ENCODE results near the gene SLC39A7. TPM values are rescaled to one million over a fixed set of nuclear protein-coding genes. Genes with fewer than 3 reads are reported as not detected.

Gene SLC39A7
- total RNA-seq, 1 donor from 2014 or later = 53.2 TPM

DNA sequence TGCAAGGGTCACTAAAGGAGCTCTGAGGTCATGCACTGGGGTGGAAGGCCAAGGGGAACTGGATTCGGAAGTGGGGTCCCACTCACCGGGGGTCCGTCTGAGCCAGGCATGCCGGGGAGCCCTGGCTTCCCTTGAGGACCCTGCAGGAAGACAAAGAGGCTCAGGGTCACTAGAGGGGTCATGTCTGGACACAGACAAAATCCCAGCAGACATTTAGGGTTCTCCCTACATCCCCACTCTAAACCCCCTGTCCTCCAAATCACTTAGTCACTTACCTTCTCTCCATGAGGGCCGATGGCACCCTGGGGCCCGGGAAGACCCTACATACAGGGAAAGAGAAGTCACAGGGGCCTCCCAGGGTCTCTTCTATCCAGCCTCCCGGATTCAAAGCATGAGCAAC, 23.8 kb upstream of the SLC39A7 start:
- Histone ChIP-seq H3K36me3 (ENCODE audit: control insufficient read depth in 3 of 3, insufficient read depth in 3 of 3, low read length in 3 of 3) (no peaks in the 10 kb centered on the region), H3K27me3 (ENCODE audit: control insufficient read depth in 3 of 3, insufficient read depth in 3 of 3, low read length in 3 of 3) (peaks cover 0 to 3% (median 0%) of the 10 kb centered on the region in 3 donors), H3K27ac (ENCODE audit: low read depth, low read length) (no peak overlapping the region), H3K4me3 (ENCODE audit: low read length in 3 of 3) (no peak overlapping the region), H3K9me3 (ENCODE audit: control insufficient read depth in 3 of 3, low read length in 3 of 3) (no peaks in the 10 kb centered on the region), H3K4me1 (ENCODE audit: control insufficient read depth in 3 of 3, insufficient read depth in 3 of 3, low read length in 3 of 3) (no peaks in the 10 kb centered on the region), H3K9ac (ENCODE audit: low read depth in 1 of 3, low read length in 3 of 3) (no peak overlapping the region)

DNA sequence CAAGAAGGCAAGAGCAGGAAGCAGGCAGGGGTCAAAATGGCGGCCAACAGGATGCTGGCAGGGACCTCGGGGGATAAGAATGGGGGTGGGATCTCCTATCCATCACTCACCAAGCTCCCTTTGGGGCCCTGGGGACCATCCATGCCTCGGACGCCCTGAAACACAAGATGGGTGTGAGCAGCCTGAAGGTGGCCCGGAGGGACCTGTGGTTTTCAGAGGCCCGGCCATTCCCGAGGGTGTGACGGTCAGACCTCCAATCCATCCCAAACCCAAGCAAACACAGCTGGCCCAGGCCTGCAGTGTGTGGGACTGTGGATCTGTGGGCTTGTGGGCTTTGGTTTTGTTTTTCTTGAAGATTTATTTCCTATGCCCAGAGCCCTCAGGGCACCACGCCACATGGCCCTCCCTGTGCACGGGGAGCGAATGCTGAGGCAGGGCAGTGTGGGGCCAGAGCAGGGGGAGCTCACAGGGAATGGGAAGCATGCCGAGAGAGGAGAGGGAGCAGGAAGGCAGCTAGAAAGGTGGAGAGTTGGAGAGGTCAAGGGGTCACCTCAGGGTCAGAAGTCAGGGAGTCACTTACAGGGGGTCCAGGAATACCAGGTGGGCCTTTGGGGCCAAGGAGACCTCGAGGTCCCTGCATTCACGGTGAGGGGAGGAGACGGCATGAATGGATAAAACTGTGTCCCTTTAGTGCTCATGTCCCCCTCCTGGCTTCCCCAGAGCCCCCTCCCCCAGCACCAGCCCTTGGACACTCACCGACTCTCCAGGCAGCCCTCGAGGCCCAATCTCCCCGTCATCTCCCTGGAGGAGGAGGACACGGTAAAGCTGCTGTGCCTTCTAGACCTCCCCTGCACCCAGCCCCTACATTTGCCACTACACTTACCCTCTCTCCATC, 22.9 kb upstream of the SLC39A7 start:
- no peak overlapping the region for H3K9ac ChIP-seq (ENCODE audit: low read depth in 1 of 3, low read length in 3 of 3)

DNA sequence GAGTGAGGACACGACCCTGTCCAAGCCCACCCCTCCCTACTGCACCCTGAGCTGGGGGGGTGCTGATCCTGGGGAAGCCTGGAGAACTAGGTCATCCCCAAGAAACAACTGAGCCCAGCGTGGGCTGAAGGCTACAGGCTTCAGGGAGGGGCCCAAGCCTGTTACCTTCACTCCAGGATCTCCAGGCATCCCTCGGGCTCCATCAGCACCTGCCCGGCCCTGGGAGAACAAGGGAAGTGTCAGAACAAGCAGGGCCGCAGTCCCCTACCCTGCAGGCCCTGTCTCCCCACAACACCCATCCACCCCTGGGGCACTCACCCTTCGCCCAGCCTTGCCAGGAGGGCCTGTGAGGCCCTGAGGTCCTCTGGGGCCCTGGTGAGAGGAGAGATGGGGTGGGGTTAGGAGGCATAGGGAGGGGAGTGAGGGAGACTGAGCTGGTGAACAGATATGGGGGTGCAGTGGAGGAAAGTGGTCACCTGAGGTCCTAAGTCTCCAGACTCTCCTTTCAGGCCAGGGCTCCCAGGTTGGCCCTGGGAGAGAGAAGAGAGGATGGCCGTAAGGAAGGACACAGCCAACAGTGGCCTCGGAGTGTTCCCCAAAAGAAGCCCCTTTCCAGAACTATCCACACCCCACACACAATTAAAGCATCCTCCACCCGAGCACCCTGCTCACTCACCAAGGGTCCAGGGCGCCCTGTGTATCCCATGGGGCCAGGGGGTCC, 21.8 kb upstream of the SLC39A7 start:
- Histone ChIP-seq H3K36me3 (ENCODE audit: control insufficient read depth in 3 of 3, insufficient read depth in 3 of 3, low read length in 3 of 3) (no peaks in the 10 kb centered on the region), H3K4me3 (ENCODE audit: low read length in 3 of 3) (no peak overlapping the region), H3K27ac (ENCODE audit: low read depth, low read length) (no peak overlapping the region), H3K27me3 (ENCODE audit: control insufficient read depth in 3 of 3, insufficient read depth in 3 of 3, low read length in 3 of 3) (peaks cover 0 to 3% (median 0%) of the 10 kb centered on the region in 3 donors), H3K9ac (ENCODE audit: low read depth in 1 of 3, low read length in 3 of 3) (no peak overlapping the region), H3K9me3 (ENCODE audit: control insufficient read depth in 3 of 3, low read length in 3 of 3) (no peaks in the 10 kb centered on the region), H3K4me1 (ENCODE audit: control insufficient read depth in 3 of 3, insufficient read depth in 3 of 3, low read length in 3 of 3) (no peaks in the 10 kb centered on the region)

More for the DNA sequence above, 22.9 kb upstream of the SLC39A7 start:
- H3K36me3 ChIP-seq (ENCODE audit: control insufficient read depth in 3 of 3, insufficient read depth in 3 of 3, low read length in 3 of 3) = no peaks in the 10 kb centered on the region
- H3K27me3 ChIP-seq (ENCODE audit: control insufficient read depth in 3 of 3, insufficient read depth in 3 of 3, low read length in 3 of 3) = peaks cover 0 to 3% (median 0%) of the 10 kb centered on the region in 3 donors
- no peak overlapping the region for H3K27ac ChIP-seq (ENCODE audit: low read depth, low read length)
- H3K4me1 ChIP-seq (ENCODE audit: control insufficient read depth in 3 of 3, insufficient read depth in 3 of 3, low read length in 3 of 3) = no peaks in the 10 kb centered on the region
- no peaks in the 10 kb centered on the region for H3K9me3 ChIP-seq (ENCODE audit: control insufficient read depth in 3 of 3, low read length in 3 of 3)
- H3K4me3 ChIP-seq (ENCODE audit: low read length in 3 of 3) = no peak overlapping the region

DNA sequence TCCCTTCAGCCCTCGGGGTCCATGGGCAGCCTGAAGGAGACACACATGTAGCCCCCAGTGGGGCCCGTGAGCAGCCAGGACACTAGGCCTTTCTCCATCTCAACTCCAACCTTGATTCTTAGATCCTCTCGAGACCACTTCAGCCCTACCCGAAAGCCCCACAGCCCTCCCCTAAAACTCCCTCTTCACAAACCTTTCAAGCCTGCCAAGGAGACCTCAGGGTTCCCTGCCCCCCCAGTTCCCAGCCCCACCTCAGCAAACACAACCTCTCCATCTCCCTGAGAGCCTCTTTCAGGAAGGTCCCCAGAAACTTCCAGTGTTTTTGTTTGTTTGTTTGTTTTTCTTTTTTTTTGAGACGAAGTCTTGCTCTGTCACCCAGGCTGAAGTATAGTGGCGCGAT, 19.5 kb upstream of the SLC39A7 start:
- no peak overlapping the region for H3K4me3 ChIP-seq (ENCODE audit: low read length in 3 of 3)
- H3K4me1 ChIP-seq (ENCODE audit: control insufficient read depth in 3 of 3, insufficient read depth in 3 of 3, low read length in 3 of 3) = no peaks in the 10 kb centered on the region
- no peak overlapping the region for H3K27ac ChIP-seq (ENCODE audit: low read depth, low read length)
- H3K36me3 ChIP-seq (ENCODE audit: control insufficient read depth in 3 of 3, insufficient read depth in 3 of 3, low read length in 3 of 3) = no peaks in the 10 kb centered on the region
- no peak overlapping the region for H3K9ac ChIP-seq (ENCODE audit: low read depth in 1 of 3, low read length in 3 of 3)
- H3K9me3 ChIP-seq (ENCODE audit: control insufficient read depth in 3 of 3, low read length in 3 of 3) = no peaks in the 10 kb centered on the region
- H3K27me3 ChIP-seq (ENCODE audit: control insufficient read depth in 3 of 3, insufficient read depth in 3 of 3, low read length in 3 of 3) = no peaks in the 10 kb centered on the region

DNA sequence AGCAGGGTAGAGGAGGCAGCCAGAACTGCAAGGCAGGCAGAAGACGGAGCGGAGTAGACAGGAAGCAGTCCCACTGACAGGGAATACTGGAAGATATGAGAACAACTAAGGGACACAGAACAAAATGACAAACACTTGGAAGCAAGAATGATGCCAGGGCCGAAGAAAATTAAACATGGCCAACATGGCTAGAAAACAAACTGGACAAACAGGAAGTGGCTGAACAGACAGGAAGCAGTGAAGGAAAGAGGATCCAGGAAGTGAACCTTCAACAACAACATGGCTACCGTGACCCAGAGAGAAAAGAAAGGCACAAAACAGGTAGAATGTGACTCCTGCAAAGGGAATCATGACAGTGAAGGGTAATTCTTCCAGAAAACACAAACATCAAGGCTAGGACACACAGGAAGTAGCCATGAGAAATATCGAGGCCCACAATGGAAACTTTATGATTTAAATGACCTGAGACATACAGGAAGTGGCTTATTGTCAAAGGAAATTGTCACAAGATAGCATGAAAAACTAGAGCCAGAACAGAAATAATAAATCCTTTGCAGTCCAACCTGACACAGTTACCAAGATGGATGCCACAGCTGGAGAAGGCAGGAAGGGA, 17.5 kb upstream of the SLC39A7 start:
- Histone ChIP-seq H3K36me3 (ENCODE audit: control insufficient read depth in 3 of 3, insufficient read depth in 3 of 3, low read length in 3 of 3) (no peaks in the 10 kb centered on the region), H3K27me3 (ENCODE audit: control insufficient read depth in 3 of 3, insufficient read depth in 3 of 3, low read length in 3 of 3) (no peaks in the 10 kb centered on the region), H3K4me1 (ENCODE audit: control insufficient read depth in 3 of 3, insufficient read depth in 3 of 3, low read length in 3 of 3) (no peaks in the 10 kb centered on the region), H3K4me3 (ENCODE audit: low read length in 3 of 3) (no peak overlapping the region), H3K9ac (ENCODE audit: low read depth in 1 of 3, low read length in 3 of 3) (no peak overlapping the region), H3K9me3 (ENCODE audit: control insufficient read depth in 3 of 3, low read length in 3 of 3) (no peaks in the 10 kb centered on the region), H3K27ac (ENCODE audit: low read depth, low read length) (no peak overlapping the region)

DNA sequence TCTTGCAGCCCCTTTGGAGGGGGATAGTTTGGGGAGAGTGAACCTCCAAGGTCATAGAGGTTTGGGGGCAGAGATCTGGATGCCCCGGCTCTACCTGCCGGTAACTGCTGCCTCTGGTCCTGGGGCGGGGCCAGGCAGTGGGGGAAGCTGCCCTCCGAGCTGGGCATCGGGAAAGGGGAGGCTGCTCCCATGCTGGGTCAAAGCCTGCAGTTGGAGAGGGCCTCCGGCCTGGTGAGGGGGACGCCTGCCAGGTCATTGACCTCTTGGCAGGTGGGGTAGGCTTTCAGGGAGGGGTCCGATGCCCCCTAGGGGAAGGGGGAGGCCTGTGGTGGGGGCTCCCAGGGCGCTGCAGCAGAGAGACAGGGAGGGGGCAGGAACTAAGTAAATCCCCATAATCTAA, 15.5 kb upstream of the SLC39A7 start:
- H3K4me1 ChIP-seq (ENCODE audit: control insufficient read depth in 3 of 3, insufficient read depth in 3 of 3, low read length in 3 of 3) = no peaks in the 10 kb centered on the region
- H3K36me3 ChIP-seq (ENCODE audit: control insufficient read depth in 3 of 3, insufficient read depth in 3 of 3, low read length in 3 of 3) = no peaks in the 10 kb centered on the region
- no peak overlapping the region for H3K9ac ChIP-seq (ENCODE audit: low read depth in 1 of 3, low read length in 3 of 3)
- peaks cover 0 to 3% (median 0%) of the 10 kb centered on the region in 3 donors for H3K27me3 ChIP-seq (ENCODE audit: control insufficient read depth in 3 of 3, insufficient read depth in 3 of 3, low read length in 3 of 3)
- H3K27ac ChIP-seq (ENCODE audit: low read depth, low read length) = no peak overlapping the region
- H3K9me3 ChIP-seq (ENCODE audit: control insufficient read depth in 3 of 3, low read length in 3 of 3) = no peaks in the 10 kb centered on the region
- H3K4me3 ChIP-seq (ENCODE audit: low read length in 3 of 3) = no peak overlapping the region

DNA sequence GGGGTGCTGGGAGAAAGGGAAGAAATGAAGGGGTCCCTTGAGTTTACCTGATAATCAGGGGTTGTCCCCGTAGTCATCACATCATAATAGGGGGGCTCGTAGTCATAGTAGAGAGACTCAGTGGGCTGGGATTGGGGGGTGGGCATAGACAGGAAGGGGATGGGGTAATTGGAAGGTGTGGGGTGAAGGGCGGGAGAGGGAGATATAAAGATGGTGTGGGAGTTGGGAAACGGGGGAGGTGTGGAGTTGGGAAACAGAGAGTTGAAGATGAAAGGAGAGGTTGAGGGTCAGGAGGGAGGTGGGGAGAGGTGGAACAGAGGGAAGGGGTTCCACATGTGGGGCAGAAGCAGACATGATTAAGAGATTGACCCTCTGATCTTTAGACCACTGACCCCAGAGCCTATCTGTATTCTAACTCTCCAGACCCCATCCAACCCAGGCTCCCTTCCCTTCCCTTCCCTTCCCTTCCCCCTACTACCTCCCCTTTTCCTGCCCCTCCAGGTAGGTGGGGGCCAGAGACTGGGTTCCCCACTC, 14.9 kb upstream of the SLC39A7 start:
- Histone ChIP-seq H3K4me1 (ENCODE audit: control insufficient read depth in 3 of 3, insufficient read depth in 3 of 3, low read length in 3 of 3) (no peaks in the 10 kb centered on the region), H3K9me3 (ENCODE audit: control insufficient read depth in 3 of 3, low read length in 3 of 3) (no peaks in the 10 kb centered on the region), H3K36me3 (ENCODE audit: control insufficient read depth in 3 of 3, insufficient read depth in 3 of 3, low read length in 3 of 3) (no peaks in the 10 kb centered on the region), H3K27ac (ENCODE audit: low read depth, low read length) (no peak overlapping the region), H3K9ac (ENCODE audit: low read depth in 1 of 3, low read length in 3 of 3) (no peak overlapping the region), H3K27me3 (ENCODE audit: control insufficient read depth in 3 of 3, insufficient read depth in 3 of 3, low read length in 3 of 3) (peaks cover 0 to 3% (median under 1%) of the 10 kb centered on the region in 3 donors), H3K4me3 (ENCODE audit: low read length in 3 of 3) (no peak overlapping the region)

DNA sequence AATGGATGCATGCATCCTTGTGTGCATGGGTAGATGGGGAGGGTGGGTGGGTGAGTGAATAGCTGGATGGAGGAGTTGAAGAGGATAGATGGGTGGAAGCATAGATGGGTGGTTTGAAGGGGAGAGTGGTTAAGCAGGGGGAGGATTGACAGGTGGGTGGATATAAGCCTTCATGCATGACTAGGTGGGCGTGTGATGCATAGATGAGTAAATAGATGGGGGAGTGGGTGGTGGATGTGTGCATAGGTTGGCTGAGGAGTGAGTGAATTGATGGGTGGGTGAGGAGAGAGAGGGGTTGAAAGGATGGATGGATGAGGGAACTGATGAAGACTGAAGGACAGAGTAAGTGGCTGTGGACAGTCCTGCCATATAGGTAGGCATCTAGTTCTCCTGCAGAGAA, 12.9 kb upstream of the SLC39A7 start:
- H3K9ac ChIP-seq (ENCODE audit: low read depth in 1 of 3, low read length in 3 of 3) = no peak overlapping the region
- no peak overlapping the region for H3K27ac ChIP-seq (ENCODE audit: low read depth, low read length)
- H3K9me3 ChIP-seq (ENCODE audit: control insufficient read depth in 3 of 3, low read length in 3 of 3) = no peaks in the 10 kb centered on the region
- H3K4me3 ChIP-seq (ENCODE audit: low read length in 3 of 3) = no peak overlapping the region
- H3K36me3 ChIP-seq (ENCODE audit: control insufficient read depth in 3 of 3, insufficient read depth in 3 of 3, low read length in 3 of 3) = no peaks in the 10 kb centered on the region
- H3K27me3 ChIP-seq (ENCODE audit: control insufficient read depth in 3 of 3, insufficient read depth in 3 of 3, low read length in 3 of 3) = peaks cover 3 to 10% (median 6%) of the 10 kb centered on the region in 3 donors
- peaks cover 11 to 19% (median 18%) of the 10 kb centered on the region in 3 donors for H3K4me1 ChIP-seq (ENCODE audit: control insufficient read depth in 3 of 3, insufficient read depth in 3 of 3, low read length in 3 of 3)

DNA sequence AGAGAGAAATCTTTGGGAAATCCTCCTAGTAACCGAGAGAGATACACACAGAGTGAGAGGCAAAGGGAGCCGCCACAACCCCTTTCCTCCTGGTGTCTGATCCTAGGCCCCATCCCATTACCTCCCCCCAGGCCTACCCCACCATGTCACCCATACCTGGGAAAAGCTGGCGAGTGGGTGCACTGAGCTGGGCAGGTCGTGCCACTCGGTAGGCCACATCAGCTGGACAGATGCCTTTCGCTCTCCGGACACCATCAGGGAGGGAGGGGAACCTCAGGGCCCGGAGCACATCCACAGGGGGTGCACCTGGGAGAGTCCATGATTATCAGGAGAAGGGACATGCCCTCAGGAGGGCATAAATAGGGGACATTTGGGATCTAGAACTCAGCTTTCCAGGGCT, 11.5 kb upstream of the SLC39A7 start:
- Histone ChIP-seq H3K27ac (ENCODE audit: low read depth, low read length) (no peak overlapping the region), H3K27me3 (ENCODE audit: control insufficient read depth in 3 of 3, insufficient read depth in 3 of 3, low read length in 3 of 3) (peaks cover 3 to 10% (median 6%) of the 10 kb centered on the region in 3 donors), H3K4me3 (ENCODE audit: low read length in 3 of 3) (no peak overlapping the region), H3K36me3 (ENCODE audit: control insufficient read depth in 3 of 3, insufficient read depth in 3 of 3, low read length in 3 of 3) (peaks cover under 1 to 2% (median 2%) of the 10 kb centered on the region in 3 donors), H3K9me3 (ENCODE audit: control insufficient read depth in 3 of 3, low read length in 3 of 3) (no peaks in the 10 kb centered on the region), H3K4me1 (ENCODE audit: control insufficient read depth in 3 of 3, insufficient read depth in 3 of 3, low read length in 3 of 3) (peaks cover 12 to 21% (median 20%) of the 10 kb centered on the region in 3 donors), H3K9ac (ENCODE audit: low read depth in 1 of 3, low read length in 3 of 3) (no peak overlapping the region)

Data from skeletal muscle tissue (tissue), 4 donors.